ENCODE data around the gene MCF2L2.
A peak's percentile ranks its signal among the peaks of the same experiment; 100 is the strongest.
"Not testable (repeated sequence)": the region's sequence is repeated elsewhere in the genome, so short reads cannot be mapped to it uniquely, and the experiment has no call there.

Gene MCF2L2

DNA sequence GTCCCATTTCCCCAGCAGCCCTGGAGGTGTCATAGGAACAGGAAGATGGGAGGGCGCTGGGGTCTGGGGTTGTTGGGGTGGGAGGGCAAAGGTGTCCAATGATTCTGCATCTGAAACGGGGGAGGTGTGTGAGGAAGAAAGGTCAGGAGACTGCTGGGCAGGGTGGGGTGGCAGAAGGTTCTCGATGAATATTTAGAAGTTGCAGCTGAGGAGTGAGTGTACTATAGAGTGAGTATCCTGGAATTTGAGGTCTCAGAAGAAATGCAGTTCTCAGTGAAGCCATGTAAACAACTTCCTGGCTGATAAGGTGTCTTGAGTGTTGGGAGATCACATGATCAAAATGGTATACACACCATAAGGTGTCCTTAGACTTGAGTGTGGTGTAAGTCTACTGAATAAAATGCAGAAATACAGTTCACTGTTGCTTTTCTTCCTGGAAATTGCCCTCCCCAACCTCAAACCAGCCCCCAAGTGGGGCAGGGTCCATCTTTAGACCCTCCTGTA, 165.5 kb downstream of the MCF2L2 start:
- DNase-seq = no peak

DNA sequence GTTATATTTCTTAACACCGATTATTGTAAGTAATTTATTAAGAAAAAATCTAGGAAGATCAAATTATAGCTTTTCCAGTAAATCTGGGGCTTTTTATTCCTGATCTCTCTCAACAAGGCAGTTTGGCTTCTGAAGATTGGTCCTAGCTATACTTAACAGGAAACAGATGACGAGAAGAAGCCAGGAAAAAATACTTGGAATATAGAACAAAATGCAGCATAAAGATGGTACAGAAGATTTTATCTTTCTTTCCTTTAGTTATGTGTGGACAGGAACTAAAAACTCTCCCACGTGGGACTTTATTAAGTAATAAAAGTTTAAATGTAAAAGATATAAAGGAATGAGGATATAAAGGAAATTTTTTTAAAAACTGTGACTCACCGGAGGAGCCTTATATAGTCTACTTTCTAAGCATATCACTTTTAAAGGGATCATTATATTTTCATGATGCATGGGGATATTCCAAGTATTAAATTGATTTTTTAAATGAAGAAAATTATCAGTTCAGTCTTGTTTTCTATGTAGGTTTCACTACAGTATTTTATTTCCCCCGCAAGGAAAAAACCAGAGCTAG, 167.2 kb downstream of the MCF2L2 start:
- DNase-seq = no peak

DNA sequence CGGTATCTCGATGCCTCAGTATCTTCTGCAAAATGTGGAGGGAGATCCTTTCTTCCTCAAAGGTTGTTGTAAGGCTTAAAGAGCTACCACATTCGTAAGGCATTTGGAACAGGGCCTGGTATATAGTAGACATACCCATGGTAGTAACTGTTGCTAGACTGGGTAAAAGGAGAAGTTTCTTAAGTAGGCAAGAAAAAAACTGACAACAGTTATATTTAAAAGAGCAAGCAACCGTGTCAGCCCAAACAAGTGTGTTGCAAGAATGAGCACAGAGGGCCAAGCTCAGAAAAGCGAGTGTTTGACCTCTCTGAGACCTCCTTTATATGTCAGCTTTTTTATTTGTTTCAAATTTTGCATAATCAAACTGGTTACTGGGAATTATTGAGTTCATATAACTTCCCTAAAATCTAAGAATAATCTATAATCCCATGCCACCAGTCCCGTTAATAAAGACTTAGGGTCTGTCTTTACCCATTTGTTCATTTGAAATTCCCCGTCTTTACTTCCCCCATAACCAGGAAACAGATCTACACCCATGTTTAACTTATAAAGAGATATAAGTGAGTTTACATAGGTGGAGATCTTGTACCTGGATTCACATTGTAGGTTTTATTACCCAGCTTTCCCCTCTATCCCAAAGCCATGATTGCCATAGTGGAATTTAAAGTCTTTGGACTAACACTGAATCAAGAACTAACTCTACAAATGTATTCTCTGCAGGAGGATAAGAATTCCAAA, 168.1 kb downstream of the MCF2L2 start:
- DNase-seq = no peak

DNA sequence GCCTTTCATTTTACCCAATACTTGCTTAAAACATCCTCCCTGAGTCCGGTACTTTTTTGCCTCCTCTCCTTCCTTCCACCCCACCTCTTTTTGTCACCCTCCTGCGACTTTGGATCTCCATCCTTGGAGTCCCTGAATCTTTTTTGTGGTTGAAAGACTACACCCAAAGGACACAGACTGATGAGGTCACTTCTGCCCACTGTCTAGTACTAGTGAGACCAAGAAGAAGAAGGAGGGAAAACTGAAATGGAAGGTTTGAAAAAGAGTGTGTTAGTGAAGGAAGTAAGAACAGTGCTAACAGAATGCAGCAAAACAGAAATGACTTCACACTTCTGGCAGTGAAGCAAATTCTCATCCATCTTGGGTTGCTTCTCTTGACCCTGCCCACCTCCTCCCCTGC, 168.8 kb downstream of the MCF2L2 start:
- no peak for DNase-seq

DNA sequence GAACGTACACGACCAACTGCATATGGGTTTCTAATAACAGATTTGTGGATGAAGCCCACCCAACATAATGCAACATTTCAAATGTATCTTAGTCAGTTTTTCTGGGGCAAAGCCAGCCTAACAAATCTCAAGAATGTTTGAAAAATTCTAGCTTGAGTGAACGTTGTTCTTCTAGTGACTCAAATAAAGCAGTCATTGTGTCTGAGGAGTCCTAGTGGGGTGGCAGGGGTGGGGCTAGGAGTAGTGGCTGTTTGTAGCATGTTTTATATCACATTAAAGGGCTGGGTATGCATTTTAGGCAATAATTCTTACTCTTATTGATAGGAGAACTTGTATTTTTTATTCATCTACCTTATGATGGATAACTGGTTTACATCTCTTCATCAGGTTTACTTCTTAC, 169.3 kb downstream of the MCF2L2 start:
- DNase-seq = peak; percentile 10

DNA sequence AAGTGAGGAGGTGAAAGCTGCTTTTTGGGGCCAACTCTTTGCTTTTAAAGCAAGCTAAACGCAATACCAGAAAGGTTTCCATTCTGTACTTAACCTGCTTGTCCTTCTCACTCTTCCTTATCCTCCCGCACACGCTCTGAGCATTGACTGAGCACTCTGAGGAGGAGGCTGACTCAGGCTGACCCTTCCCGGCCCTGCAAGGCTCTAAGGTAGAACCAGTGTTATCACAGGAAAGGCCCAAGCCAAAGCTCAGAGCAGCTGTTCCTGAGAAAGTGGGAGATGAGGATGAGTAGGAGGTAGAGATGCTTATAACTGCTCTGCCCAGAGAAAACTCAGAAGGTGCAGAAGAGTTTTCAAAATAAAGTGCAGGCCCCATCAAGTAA, 173.1 kb downstream of the MCF2L2 start:
- no peak for DNase-seq

DNA sequence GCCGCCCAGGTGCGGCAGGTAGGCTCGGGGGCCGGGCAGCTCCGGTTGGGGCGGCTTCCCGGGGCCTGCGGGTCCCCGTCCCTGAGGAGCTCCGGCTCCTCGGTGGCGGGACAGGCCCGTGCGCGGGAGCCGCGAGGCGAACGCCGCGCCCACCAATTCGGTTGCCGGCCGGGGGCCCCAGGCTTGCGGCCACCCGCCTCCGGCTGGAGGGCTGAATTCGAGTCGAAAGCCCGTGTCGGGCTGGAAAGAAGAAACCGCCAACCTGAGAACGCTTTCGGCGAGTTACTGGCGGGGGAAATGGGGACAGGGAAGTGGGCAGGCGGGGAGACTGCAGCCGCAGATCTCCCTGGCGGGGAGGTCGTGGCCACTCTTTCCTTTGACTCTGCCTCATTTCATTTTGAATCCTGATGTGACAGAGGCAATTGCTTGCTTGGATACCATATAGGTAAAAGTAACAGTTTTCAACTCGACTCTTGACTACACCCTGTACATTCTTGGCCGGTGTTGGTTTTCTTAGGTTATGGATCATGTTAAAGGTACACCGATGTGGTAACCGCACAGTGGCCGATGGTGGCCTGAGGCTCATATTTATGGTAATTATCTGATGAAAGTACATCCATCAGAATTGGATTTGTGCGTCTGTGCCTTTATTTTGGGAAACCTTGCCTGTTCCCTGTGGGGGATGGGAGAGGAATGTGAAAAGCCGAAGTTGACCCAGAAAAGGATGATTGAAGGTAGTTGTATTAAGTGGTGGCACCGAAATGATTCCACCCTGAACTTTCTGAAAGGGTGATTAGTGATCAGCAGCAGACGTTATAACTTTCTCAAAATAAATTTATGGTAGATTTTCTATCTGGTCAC, 173.7 kb downstream of the MCF2L2 start:
- peak; percentile 3 for DNase-seq

DNA sequence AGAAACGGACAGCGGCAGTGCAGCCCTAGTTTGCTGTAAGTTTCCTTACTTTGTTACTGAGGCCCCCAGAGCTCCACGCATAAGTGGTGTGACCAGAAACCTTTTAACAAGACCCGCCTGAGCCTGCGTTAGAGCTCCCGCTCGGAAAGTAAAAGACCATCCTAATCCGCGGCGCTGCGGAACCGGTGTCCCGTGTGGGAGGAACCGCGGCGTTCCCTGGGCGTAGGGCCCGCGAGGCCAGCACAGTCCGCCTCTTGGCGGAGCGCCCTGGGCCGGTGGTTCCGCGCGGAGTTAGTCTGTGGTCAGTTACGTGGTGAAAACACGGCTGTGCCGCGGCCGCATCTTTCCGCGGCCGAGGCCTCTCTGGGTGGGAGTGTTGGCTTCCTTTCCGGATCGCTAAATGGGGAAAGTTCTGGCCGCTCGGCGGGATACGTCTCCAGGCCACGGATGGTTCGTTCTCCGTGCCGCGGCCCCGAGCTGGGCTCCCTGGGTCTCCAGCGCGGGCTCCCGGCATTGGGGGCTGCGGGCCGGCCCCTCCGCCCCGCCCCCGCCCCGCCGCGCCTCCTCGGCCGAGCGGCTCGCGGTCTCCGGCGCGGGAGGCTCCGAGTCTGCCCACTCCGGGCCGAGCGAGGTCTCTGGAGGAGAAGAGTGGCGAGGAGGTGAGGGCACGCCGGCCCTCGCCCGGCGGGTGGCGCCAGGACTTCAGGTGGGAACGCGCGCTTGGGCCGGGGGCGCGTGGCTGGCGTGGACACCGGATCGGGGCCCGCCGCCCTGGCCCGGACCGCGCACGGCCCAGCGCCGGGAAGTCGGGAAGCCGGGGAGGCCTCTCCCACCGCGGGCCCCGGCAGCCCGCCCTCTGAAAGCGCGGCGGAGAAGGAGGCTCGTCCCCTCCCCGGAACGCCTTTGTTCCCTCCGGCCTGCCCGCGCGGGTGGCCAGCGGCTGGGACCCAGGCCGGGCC, 174.6 kb downstream of the MCF2L2 start:
- DNase-seq = peak; percentile 45

DNA sequence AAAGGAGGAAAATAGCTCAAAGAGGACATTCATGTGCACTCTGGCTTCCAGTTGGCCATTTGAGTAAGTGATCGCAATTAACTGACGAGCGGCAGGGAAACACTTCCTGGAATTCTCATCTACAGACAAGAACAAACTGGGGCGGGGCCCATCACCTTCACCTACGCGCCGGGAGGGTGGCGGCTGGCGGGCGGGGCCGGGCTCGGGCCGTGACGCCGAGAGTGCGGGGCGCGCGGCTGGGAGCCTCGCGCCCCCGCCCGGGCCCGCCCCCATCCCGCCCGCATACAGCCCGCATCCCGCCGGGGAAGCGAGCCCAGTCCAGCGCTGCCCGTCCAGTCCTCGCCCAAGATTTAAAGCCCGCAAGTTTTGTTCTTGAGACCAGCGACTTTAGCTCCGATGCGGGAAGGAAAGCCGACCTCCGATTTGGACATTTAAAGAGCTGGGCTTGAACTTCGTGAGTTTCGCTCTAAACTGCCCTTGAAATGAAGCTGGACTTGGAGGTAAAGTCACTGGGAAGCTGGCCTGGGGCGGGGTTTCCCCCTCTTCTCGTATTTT, 175.4 kb downstream of the MCF2L2 start, which contains the start of gene B3GNT5:
B3GNT5 (plus strand) TSS at position 281 of the 555 bp plus-strand sequence. CDS start 16,546 bp downstream, outside the sequence.
- no peak for DNase-seq

DNA sequence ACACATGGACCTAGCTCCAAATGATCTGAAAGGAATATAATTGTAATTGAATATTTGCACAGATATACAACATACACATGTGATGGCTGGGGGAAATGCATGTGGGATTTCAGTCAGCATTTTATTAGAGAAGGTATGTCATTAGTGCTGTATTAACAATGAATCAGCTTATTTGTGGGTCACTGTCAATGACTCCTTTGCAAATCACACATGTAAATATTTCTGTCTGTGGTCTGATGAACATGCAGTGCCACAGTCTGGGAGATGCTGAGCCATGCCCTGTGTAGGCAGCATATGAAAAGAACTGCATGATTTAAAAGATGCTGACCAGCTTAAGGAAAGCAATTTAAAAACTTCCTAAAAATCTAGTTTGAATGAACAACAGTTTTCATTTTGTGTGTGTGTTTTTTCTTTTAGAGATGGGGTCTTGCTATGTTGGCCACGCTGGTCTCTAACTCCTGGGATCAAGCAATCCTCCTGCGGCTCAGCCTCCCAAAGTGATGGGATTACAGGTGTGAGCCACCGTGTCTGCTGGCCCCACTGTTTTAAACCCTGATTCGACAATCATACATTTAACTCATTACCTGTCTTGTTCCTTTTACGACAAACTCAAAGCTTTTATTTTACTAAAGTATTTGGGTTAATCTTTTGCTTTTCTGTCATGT, 176.2 kb downstream of the MCF2L2 start:
- no peak for DNase-seq

DNA sequence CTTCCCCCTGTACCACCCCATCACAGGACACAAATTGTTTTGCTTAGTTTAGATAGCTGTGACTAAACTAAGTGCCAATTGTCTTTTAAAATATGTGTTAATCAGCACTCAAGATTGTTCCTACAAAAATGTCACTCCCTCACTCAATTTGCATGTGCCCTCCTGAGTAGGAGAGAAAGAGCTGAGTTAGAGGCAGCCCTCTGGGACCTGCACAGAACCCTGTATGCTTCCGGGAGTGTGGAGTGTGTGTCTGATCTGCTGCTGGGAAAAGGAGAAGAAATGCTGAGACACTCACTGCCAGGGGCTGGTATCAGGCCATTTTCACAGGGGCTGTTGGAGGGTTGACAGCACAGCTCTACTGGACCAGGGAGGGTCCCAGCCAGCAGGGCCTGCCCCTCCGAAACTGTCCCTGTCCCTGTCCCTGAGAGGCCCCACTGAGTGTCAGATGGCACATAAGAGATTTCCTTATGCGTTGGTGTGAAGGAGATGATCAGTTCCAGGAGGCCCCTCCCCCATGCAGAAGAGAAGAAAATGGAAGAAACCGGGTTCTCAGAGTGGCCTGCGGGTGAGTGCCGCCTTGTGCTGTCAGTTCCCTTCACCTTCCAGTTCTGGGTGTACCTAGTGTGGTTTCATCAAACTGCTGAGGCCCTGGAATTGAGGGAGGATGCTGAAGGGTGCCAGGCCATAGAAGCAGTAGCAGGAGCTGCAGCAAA, 179.3 kb downstream of the MCF2L2 start:
- no peak for DNase-seq

DNA sequence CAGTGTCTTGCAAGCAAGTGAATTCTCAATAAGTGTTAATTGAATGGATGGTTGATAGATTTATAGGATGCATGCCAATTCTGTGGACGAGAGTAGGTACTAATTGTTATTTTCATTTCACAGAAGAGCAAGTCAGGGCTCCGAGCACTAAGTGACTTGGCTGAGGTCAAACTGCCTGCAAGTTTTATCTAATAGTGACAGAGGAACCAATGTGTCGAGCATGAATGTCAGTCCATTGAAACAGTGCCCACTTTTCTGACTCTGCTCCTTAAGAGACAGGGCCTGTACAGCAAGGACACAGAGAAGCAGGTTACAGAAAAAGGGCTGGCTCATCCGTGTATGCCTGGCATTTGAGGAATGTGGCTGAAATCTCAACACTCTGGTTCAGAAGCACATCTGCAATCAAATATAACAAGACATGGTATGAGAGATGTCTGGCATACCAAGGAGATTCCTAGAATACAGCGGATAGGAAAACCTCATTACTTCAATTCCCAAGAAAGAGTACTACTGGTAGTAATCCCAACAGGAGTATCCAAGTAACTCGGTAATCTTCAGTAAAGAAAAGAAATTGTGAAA, 181.3 kb downstream of the MCF2L2 start:
- DNase-seq = peak; percentile 25

DNA sequence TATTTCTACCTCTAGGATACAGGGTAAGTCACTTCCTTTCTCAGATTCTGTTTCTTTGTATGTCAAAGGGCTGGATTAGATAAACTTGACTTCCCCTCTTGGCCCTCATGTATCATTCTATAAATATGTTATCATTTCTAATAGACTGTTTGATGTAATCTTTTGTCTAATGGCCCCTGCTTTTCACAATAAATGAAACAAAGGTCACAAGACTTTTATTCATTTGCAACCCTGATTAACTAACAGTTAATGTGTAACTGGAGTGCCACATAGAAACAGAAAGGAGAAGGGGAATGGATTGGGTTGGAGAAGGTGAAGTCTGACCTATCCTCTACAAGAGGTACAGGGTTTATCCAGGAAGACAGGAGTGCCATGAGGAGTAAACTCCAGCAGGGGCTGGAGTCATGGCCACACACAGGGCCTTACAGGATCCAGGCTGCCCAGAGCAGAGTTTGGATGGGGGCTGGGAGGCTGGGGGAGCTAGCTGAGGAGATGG, 183.4 kb downstream of the MCF2L2 start:
- no peak for DNase-seq

DNA sequence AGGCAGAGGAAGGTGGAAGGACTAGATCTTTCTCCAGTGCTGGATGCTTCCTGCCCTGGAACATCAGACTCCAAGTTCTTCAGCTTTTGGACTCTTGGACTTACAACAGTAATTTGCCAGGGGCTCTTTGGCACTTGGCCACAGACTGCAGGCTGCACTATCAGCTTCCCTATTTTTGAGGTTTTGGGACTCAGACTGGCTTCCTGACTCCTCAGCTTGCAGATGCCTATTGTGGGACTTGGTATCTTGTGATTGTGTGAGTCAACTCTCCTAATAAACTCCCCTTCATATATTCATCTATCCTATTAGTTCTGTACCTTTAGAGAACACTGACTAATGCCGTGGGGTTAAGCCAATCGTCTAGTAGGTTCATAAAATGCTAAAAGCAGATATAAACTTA, 184.2 kb downstream of the MCF2L2 start:
- no peak for DNase-seq

DNA sequence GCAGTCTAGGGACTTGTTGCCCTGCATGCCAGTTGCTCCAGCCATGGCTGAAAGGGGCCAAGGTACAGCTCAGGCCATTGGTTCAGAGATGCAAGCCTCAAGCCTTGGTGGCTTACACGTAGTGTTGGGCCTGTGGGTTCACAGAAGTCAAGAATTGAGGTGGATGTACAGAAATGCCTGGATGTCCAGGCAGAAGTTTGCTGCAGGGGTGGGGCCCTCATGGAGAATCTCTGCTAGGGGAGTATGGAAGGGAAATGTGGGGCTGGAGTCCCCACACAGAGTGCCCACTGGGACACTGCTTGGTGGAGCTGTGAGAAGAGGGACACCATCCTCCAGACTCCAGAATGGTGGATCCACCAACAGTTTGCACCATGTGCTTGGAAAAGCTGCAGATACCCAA, 186.0 kb downstream of the MCF2L2 start:
- DNase-seq = no peak

DNA sequence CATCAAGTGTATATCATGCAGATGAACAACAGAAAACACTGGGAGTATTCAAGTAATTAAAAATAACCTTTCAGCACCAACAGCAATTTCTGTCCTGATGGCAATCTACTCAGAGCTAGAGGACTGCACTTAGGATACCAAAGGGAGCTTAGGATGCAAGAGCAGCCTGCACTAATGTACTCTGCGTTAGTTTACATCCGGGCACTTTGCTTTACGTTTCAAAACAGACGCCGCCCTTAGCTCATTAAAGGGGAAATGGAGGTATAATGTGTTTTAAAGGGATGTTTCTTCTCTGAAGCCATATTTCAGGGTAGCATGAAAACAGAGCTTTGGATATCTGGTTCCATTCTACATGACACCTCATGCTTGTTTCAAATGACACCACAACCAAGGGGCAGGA, 189.4 kb downstream of the MCF2L2 start:
- no peak for DNase-seq

DNA sequence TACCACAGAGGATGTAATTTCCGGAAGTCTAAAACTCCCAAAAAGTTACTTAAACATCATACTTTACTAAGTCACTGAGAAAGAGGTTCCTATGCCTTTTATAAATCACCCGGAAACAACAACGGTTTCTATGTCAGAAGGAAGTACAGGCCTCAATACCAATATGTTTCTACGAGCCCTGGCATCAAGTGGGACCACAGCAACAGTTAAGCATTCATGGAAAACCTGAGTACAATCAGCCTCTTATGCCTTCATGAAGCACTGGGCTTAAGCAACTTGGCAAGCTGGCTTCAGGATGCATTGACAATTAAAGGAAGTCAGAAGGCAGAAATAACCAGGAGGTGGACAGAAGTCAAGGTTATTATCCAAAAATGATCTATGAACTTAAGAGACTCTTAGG, 194.5 kb downstream of the MCF2L2 start:
- no peak for DNase-seq

DNA sequence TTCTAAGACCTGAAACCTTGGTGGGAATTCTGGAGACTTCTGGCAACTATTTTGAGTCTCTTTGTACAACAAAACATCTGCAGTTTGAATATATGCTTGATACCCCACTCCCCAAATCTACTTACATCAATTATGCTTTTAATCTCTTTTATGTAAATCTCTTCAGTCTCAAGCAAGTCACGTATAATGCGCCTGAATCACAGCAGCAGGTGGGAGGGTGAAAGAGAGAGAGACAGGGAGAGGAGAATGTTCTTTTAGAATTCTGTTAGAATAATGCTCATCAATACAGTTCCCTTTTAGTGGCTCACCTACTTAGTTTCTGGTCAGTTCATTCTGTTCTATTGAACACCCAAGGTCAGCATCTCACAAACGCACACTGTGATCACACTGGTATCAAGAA, 197.6 kb downstream of the MCF2L2 start:
- no peak for DNase-seq

DNA sequence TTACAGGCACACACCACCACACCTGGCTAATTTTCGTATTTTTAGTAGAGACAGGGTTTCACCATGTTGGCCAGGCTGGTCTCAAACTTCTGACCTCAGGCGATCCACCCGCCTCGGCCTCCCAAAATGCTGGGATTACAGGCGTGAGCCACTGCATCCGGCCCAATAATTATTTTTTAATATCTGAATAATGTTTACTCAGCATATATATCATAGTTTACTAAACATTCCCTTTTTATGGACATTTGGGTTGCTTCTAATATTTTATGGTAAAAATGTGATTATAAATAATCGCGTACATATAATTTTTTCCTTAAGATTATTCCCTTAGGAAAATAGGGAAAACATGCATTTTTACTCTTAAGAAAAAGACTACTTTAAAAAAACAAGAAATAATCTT, 198.2 kb downstream of the MCF2L2 start:
- DNase-seq = not testable (repeated sequence)

DNA sequence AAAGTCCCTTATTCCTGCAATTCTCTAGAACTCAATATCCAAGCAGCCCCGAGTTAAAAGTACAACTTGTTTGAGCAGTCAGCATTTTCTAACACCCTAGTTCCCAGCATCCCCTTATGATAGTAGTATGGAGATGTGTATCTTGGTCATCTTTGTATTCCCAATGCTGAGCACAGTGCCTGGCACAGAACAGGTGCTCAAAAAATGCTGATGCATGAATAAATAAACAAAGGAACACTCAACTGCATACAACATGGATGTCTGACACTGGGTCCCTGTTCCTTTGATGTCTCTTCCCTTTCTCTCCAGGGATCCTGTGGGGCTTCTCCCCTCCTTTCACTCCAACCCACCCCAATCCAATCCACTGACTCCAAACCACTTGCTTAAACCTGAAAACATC, 199.2 kb downstream of the MCF2L2 start:
- no peak for DNase-seq
